PC-9 (cell line): ENCODE measurements around the gene RICTOR. TPM values are rescaled to one million over a fixed set of nuclear protein-coding genes. Genes with fewer than 3 reads are reported as not detected.

Source experiments
- BruUV-seq: library from RNA; stranded (reverse); fragments of 400-500 nt; replicated peaks from 2 replicates; lab custom pipeline; 2021; lab: Mats Ljungman, UMichigan
- CTCF ChIA-PET: fragments of 300-600 bp; sonication (Branson Sonifier 250); formaldehyde crosslinking; loops from one replicate; lab custom pipeline; 2022; ENCODE audit warnings: antibody characterized with exemption; lab: Charles Lee
- POLR2A ChIA-PET: fragments of 300-600 bp; sonication (Branson Sonifier 250); formaldehyde crosslinking; loops from one replicate; lab custom pipeline; 2022; ENCODE audit warnings: antibody characterized with exemption; ENCODE audit not compliant: unreplicated experiment; lab: Charles Lee
- DNase-seq, 2 experiments: peaks; one replicate each; pipeline versions ENCODE4 v3.0.0 to v3.0.0-alpha.2; 2015 to 2022; ENCODE audit warnings: mixed read lengths in 1 of 2
- H2AFZ ChIP-seq: fragments of 200-600 bp; sonication (generic); 2 replicates; pipeline ENCODE4 v1.8.1; 2017; ENCODE audit warnings: antibody characterized with exemption
- H3F3A ChIP-seq: fragments of 200-600 bp; sonication (generic); 2 replicates; pipeline ENCODE4 v1.8.1; 2017; ENCODE audit warnings: antibody characterized with exemption, mild to moderate bottlenecking, low read depth; ENCODE audit not compliant: insufficient read depth
- H3K27ac ChIP-seq: fragments of 200-600 bp; sonication (generic); 2 replicates; pipeline ENCODE4 v1.6.1; 2016; ENCODE audit warnings: mixed run types
- H3K27me3 ChIP-seq: fragments of 200-600 bp; sonication (generic); 2 replicates; pipeline ENCODE4 v1.6.1; 2016; ENCODE audit warnings: low read depth, mixed run types; ENCODE audit not compliant: insufficient read depth
- H3K36me3 ChIP-seq: fragments of 200-600 bp; sonication (generic); 2 replicates; pipeline ENCODE4 v1.6.1; 2016; ENCODE audit warnings: low read depth, mixed run types
- H3K4me1 ChIP-seq: fragments of 200-600 bp; sonication (generic); replicated peaks from 2 replicates; pipeline ENCODE4 v1.6.1; 2016; ENCODE audit warnings: mixed run types; ENCODE audit not compliant: insufficient read depth
- H3K4me2 ChIP-seq: fragments of 200-600 bp; sonication (generic); 2 replicates; pipeline ENCODE4 v1.6.1; 2017; ENCODE audit warnings: mixed run types
- H3K4me3 ChIP-seq: fragments of 200-600 bp; sonication (generic); 2 replicates; pipeline ENCODE4 v1.6.1; 2016; ENCODE audit warnings: mixed run types
- H3K79me2 ChIP-seq: fragments of 200-600 bp; sonication (generic); 2 replicates; pipeline ENCODE4 v1.6.1; 2017; ENCODE audit warnings: low read depth, mixed run types
- H3K9me2 ChIP-seq: fragments of 200-600 bp; sonication (generic); 2 replicates; pipeline ENCODE4 v1.8.1; 2017; ENCODE audit warnings: mild to moderate bottlenecking; ENCODE audit not compliant: insufficient read depth
- H3K9me3 ChIP-seq: fragments of 200-600 bp; sonication (generic); 2 replicates; pipeline ENCODE4 v1.8.1; 2016; ENCODE audit warnings: low read depth; ENCODE audit not compliant: insufficient read depth
- H4K20me1 ChIP-seq: fragments of 200-600 bp; sonication (generic); 2 replicates; pipeline ENCODE4 v1.8.1; 2017; ENCODE audit not compliant: insufficient read depth
- EZH2 ChIP-seq: fragments of 200-600 bp; sonication (generic); IDR thresholded peaks from 2 replicates; pipeline ENCODE4 v1.8.0; 2017; ENCODE audit warnings: antibody characterized with exemption, low read depth
- intact Hi-C: fragments of 100-400 bp; cut with micrococcal nuclease; formaldehyde crosslinking; loops from one replicate; pipeline ENCODE4 v1.10.0; 2022; ENCODE audit not compliant: unreplicated experiment
- total RNA-seq: library from RNA; stranded (reverse); gene quantifications from 2 replicates; pipeline ENCODE4 v1.2.3, GENCODE V29; 2021
- TF ChIP-seq, protein P1 (sequence below): fragments of 200-600 bp; sonication (generic); conservative IDR thresholded peaks from 2 replicates; pipeline ENCODE4 v1.6.1; 2017; ENCODE audit warnings: mixed run types, antibody characterized with exemption, mild to moderate bottlenecking, moderate library complexity

Gene RICTOR
- total RNA-seq, 1 experiment from 2014 or later = 103 TPM

DNA sequence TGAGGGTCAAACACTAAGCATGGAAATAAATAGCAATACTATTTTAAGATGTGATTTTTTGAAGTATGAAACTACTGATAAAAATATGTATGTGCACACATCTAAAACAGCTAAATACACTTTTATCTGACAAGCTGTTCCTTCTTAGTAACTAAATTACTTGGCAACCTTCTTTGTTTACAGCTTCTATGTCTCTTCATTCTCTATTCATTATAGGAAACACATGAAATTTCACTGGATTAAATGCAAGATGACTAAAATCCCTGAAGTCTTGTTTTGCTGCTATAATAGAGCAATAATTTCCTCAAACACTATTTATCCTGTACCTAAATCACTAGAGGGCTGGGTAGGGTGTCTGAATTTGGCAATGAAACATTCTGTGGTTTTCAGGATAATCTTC lies 11.7 kb downstream of the RICTOR start:
- no peak overlapping the region for H3K4me3 ChIP-seq
- ChIA-PET POLR2A (no interaction called here), CTCF (no interaction called here)
- no peak for DNase-seq
- no TSS peak for BruUV-seq
- peaks cover 66% of the 10 kb centered on the region for H4K20me1 ChIP-seq
- H3F3A ChIP-seq = no peaks in the 10 kb centered on the region; the same call in 1 of the 2 replicates
- H3K27ac ChIP-seq = 0 out of 2 replicates have a peak overlapping the region, but pooled peaks have one; percentile 0
- H3K4me2 ChIP-seq = no peak overlapping the region
- no peaks in the 10 kb centered on the region; the same call in 1 of the 2 replicates for H3K4me1 ChIP-seq
- TF ChIP-seq, protein P1, sequence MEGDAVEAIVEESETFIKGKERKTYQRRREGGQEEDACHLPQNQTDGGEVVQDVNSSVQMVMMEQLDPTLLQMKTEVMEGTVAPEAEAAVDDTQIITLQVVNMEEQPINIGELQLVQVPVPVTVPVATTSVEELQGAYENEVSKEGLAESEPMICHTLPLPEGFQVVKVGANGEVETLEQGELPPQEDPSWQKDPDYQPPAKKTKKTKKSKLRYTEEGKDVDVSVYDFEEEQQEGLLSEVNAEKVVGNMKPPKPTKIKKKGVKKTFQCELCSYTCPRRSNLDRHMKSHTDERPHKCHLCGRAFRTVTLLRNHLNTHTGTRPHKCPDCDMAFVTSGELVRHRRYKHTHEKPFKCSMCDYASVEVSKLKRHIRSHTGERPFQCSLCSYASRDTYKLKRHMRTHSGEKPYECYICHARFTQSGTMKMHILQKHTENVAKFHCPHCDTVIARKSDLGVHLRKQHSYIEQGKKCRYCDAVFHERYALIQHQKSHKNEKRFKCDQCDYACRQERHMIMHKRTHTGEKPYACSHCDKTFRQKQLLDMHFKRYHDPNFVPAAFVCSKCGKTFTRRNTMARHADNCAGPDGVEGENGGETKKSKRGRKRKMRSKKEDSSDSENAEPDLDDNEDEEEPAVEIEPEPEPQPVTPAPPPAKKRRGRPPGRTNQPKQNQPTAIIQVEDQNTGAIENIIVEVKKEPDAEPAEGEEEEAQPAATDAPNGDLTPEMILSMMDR = no peak
- no peak for TF ChIP-seq EZH2
- H3K9me2 ChIP-seq = no peaks in the 10 kb centered on the region
- H3K79me2 ChIP-seq = peaks cover 100% of the 10 kb centered on the region
- H3K36me3 ChIP-seq = peaks cover 42% of the 10 kb centered on the region
- no peaks in the 10 kb centered on the region for H3K27me3 ChIP-seq
- intact Hi-C loops = no loop called here
- H3K9me3 ChIP-seq = no peaks in the 10 kb centered on the region
- no peak overlapping the region for H2AFZ ChIP-seq

DNA sequence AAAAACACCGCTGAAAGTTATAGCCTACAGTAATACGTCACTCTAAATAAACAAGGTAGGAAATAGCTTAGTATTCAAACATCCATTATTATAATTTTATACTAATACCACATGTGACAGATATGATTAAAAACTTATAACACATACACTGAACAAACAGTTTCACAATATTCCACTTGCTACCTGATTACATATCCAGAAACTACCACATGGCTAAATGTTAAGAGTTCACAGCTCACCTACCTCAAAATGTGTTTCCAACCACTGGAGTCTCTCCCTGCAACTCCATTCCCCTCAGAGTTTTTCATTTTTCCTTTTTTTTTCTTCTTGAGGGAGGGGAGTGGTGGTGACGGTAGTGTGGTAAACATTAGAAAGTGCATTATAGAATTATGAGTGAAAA lies 12.1 kb downstream of the RICTOR start:
- no peaks in the 10 kb centered on the region for H3K9me2 ChIP-seq
- H3K36me3 ChIP-seq = peaks cover 38% of the 10 kb centered on the region
- no peak overlapping the region for H2AFZ ChIP-seq
- DNase-seq = no peak
- POLR2A ChIA-PET = no interaction called here
- BruUV-seq = no TSS peak
- CTCF ChIA-PET = no interaction called here
- H3K4me2 ChIP-seq = no peak overlapping the region
- no peak overlapping the region for H3K27ac ChIP-seq
- no peak overlapping the region for H3K4me3 ChIP-seq
- no peaks in the 10 kb centered on the region for H3K9me3 ChIP-seq
- H3K27me3 ChIP-seq = no peaks in the 10 kb centered on the region
- intact Hi-C loops = no loop called here
- H3K79me2 ChIP-seq = peaks cover 100% of the 10 kb centered on the region
- no peaks in the 10 kb centered on the region; the same call in 1 of the 2 replicates for H3K4me1 ChIP-seq
- TF ChIP-seq, protein P1 = no peak
- no peak for TF ChIP-seq EZH2
- H3F3A ChIP-seq = no peaks in the 10 kb centered on the region; the same call in 1 of the 2 replicates
- peaks cover 70% of the 10 kb centered on the region for H4K20me1 ChIP-seq

DNA sequence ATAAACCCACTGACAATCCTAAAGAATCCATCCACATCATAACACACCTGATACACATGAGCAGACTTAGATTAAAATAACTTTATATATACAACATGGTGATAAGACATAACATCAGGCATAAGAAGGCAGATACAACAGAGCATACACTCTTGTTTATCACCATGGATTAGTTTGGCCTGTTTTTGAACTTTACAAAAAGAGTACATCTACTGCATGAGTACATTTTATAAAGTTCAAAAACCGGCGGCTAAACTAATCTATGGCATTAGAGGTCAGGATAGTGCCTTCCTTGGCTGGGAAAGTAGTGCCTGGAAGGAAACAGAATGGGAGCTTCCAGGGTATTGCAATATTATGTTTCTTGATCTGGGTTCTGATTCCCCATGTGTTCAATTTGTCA lies 15.1 kb downstream of the RICTOR start:
- ChIA-PET CTCF (no interaction called here), POLR2A (no interaction called here)
- Histone ChIP-seq H4K20me1 (peaks cover 75% of the 10 kb centered on the region), H3K4me2 (no peak overlapping the region), H3K9me3 (no peaks in the 10 kb centered on the region), H3K4me1 (no peaks in the 10 kb centered on the region; the same call in 1 of the 2 replicates), H3K27ac (no peak overlapping the region), H3K4me3 (no peak overlapping the region), H2AFZ (no peak overlapping the region), H3F3A (no peaks in the 10 kb centered on the region; the same call in none of the 2 replicates), H3K27me3 (no peaks in the 10 kb centered on the region), H3K79me2 (peaks cover 100% of the 10 kb centered on the region), H3K36me3 (peaks cover 29% of the 10 kb centered on the region), H3K9me2 (no peaks in the 10 kb centered on the region)
- no TSS peak for BruUV-seq
- no peak for DNase-seq
- intact Hi-C loops = no loop called here
- TF ChIP-seq, protein P1 = no peak
- no peak for TF ChIP-seq EZH2
